Body of pancreas (tissue), 4 donors: ENCODE data around the gene CHAF1A.

ENCODE experiments used
- POLR2A ChIP-seq, 3 donors: fragments of 450-650 bp; IDR thresholded peaks; one replicate each; pipeline ENCODE4 v1.6.1; 2016; ENCODE audit warnings: antibody characterized with exemption in 3 of 3, mild to moderate bottlenecking in 2 of 3
- TF ChIP-seq, protein P1 (sequence below), 7 experiments: fragments of 450-650 bp in 4 of 7; fragments of 200-600 bp in 3 of 7; sonication (generic) in 3 of 7; IDR thresholded peaks; one replicate each; pipeline ENCODE4 v1.5.1; 2016 to 2019; ENCODE audit warnings: antibody characterized with exemption in 7 of 7

DNA sequence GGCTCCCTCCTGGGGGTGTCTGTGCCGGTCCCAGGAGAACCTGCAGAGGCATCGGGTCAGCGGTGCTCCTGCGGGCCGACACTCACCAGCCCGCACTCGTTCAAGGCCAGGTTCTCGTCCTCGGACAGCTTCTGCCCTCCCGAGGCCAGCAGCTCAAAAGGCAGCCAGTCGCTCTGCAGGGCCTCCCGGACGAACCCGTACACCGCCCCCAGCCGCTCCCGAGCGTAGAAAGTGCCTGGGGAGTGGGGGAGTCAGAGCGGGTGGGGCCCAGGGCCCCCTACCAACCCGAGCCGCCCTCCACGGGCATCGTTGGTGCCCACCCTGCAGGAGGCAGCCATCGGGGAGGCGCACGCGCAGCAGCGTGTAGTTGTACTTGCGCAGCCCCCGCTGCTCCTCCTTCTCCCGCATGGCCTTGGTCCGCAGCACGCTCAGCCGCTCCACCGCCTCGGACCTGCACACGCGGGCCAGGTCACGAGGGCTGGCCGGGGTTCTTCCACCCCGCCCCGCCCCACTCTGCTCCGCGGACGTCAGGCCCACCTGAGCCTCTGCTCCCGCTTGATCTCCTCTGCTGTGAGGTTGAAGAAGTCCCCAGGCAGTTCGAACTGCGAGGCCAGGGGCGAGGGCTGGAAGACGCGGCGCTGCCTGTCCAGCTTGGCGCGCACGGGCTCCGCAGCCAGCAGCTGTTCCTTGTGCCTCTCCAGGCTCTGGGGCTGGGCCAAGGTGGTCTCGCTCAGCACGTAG, 43.7 kb downstream of the CHAF1A start:
- TF ChIP-seq, protein P1, sequence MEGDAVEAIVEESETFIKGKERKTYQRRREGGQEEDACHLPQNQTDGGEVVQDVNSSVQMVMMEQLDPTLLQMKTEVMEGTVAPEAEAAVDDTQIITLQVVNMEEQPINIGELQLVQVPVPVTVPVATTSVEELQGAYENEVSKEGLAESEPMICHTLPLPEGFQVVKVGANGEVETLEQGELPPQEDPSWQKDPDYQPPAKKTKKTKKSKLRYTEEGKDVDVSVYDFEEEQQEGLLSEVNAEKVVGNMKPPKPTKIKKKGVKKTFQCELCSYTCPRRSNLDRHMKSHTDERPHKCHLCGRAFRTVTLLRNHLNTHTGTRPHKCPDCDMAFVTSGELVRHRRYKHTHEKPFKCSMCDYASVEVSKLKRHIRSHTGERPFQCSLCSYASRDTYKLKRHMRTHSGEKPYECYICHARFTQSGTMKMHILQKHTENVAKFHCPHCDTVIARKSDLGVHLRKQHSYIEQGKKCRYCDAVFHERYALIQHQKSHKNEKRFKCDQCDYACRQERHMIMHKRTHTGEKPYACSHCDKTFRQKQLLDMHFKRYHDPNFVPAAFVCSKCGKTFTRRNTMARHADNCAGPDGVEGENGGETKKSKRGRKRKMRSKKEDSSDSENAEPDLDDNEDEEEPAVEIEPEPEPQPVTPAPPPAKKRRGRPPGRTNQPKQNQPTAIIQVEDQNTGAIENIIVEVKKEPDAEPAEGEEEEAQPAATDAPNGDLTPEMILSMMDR (IDR thresholded peaks at IDR 0.05) = no peak
- TF ChIP-seq POLR2A (IDR thresholded peaks at IDR 0.05) = no peak
